GM21390 (cell line): ENCODE results near the gene ZNF57.
"Not testable (repeated sequence)": the region's sequence is repeated elsewhere in the genome, so short reads cannot be mapped to it uniquely, and the experiment has no call there.

Experiments used
- ATAC-seq: cut with Tn5 transposase; IDR thresholded peaks from one replicate; pipeline ENCODE4 v1.9.1; 2021; ENCODE audit not compliant: unreplicated experiment

ZNF57 gene

GRCh38 chr19:2900296-2901252 is at the start of gene ZNF57:
TSS of gene ZNF57 (plus strand) at chr19:2900928. CDS start at chr19:2901046, 118 bp downstream.
- ATAC-seq = peak; percentile 87

GRCh38 chr19:2852598-2852997 is 48.1 kb upstream of the ZNF57 start:
- no peak for ATAC-seq

GRCh38 chr19:2853015-2853606 is 47.6 kb upstream of the ZNF57 start:
- no peak for ATAC-seq

- ATAC-seq = no peak
Observed at GRCh38 chr19:2854849-2855248, 45.9 kb upstream of the ZNF57 start.

GRCh38 chr19:2856457-2857050 is 44.2 kb upstream of the ZNF57 start:
- no peak for ATAC-seq

- ATAC-seq = no peak
Observed at GRCh38 chr19:2858864-2859263, 41.9 kb upstream of the ZNF57 start.

GRCh38 chr19:2863816-2864215 is 36.9 kb upstream of the ZNF57 start:
- ATAC-seq = no peak

- no peak for ATAC-seq
Observed at GRCh38 chr19:2865334-2866100, 35.2 kb upstream of the ZNF57 start.

GRCh38 chr19:2866495-2867024 is 34.2 kb upstream of the ZNF57 start:
- ATAC-seq = no peak

GRCh38 chr19:2867025-2867991 is 33.4 kb upstream of the ZNF57 start, which contains the start of gene ZNF556:
TSS of gene ZNF556 (plus strand) at chr19:2867335. CDS start at chr19:2867422, 87 bp downstream.
- ATAC-seq = no peak

GRCh38 chr19:2869618-2870017 is 31.1 kb upstream of the ZNF57 start:
- no peak for ATAC-seq

GRCh38 chr19:2872175-2872574 is 28.6 kb upstream of the ZNF57 start:
- not testable (repeated sequence) for ATAC-seq

- ATAC-seq = no peak
Observed at GRCh38 chr19:2877398-2878331, 23.1 kb upstream of the ZNF57 start.

- ATAC-seq = no peak
Observed at GRCh38 chr19:2883686-2884439, 16.9 kb upstream of the ZNF57 start.

- no peak for ATAC-seq
Observed at GRCh38 chr19:2885736-2886135, 15.0 kb upstream of the ZNF57 start.

- ATAC-seq = no peak
Observed at GRCh38 chr19:2887391-2887914, 13.3 kb upstream of the ZNF57 start.

GRCh38 chr19:2888731-2889224 is 11.9 kb upstream of the ZNF57 start:
- no peak for ATAC-seq
